Smooth muscle cell (in vitro differentiated cells): ENCODE results near the gene TRIM8. TPM values are rescaled to one million over a fixed set of nuclear protein-coding genes. Genes with fewer than 3 reads are reported as not detected.

Experiments
- DNase-seq: peaks from one replicate; lab custom pipeline; 2025; ENCODE audit not compliant: unreplicated experiment; lab: John Stamatoyannopoulos, UW
- H2AFZ ChIP-seq: fragments of 200-600 bp; sonication (generic); 2 replicates; pipeline ENCODE4 v1.6.0; 2016; ENCODE audit warnings: antibody characterized with exemption, low read depth, mild to moderate bottlenecking
- H3F3A ChIP-seq: fragments of 200-600 bp; sonication (generic); 2 replicates; pipeline ENCODE4 v1.6.0; 2017; ENCODE audit warnings: antibody characterized with exemption, low read depth
- H3K27ac ChIP-seq: fragments of 200-600 bp; sonication (generic); 2 replicates; pipeline ENCODE4 v1.5.1; 2016; ENCODE audit warnings: low read depth, mild to moderate bottlenecking
- H3K27me3 ChIP-seq: fragments of 200-600 bp; sonication (generic); 2 replicates; pipeline ENCODE4 v1.6.1; 2016; ENCODE audit warnings: low read depth, mild to moderate bottlenecking
- H3K36me3 ChIP-seq: fragments of 200-600 bp; sonication (generic); 2 replicates; pipeline ENCODE4 v1.5.1; 2016; ENCODE audit warnings: low read depth
- H3K4me1 ChIP-seq: fragments of 200-600 bp; sonication (generic); 2 replicates; pipeline ENCODE4 v1.5.1; 2016; ENCODE audit warnings: low read depth
- H3K4me2 ChIP-seq: fragments of 200-600 bp; sonication (generic); 2 replicates; pipeline ENCODE4 v1.6.0; 2016; ENCODE audit warnings: mild to moderate bottlenecking
- H3K4me3 ChIP-seq: fragments of 200-600 bp; sonication (generic); 2 replicates; pipeline ENCODE4 v1.5.1; 2016; ENCODE audit warnings: mild to moderate bottlenecking
- H3K79me2 ChIP-seq: fragments of 200-600 bp; sonication (generic); 2 replicates; pipeline ENCODE4 v1.6.0; 2016; ENCODE audit warnings: low read depth, mild to moderate bottlenecking
- H3K9ac ChIP-seq: fragments of 200-600 bp; sonication (generic); 2 replicates; pipeline ENCODE4 v1.6.0; 2016; ENCODE audit warnings: low read depth
- H3K9me3 ChIP-seq: fragments of 200-600 bp; sonication (generic); replicated peaks from 2 replicates; pipeline ENCODE4 v1.5.1; 2016; ENCODE audit warnings: low read depth
- H4K20me1 ChIP-seq: fragments of 200-600 bp; sonication (generic); 2 replicates; pipeline ENCODE4 v1.6.0; 2016; ENCODE audit warnings: low read depth
- CTCF ChIP-seq: fragments of 200-600 bp; sonication (generic); IDR thresholded peaks from 2 replicates; pipeline ENCODE4 v1.5.1; 2017; ENCODE audit warnings: borderline replicate concordance, mild to moderate bottlenecking, antibody characterized with exemption; ENCODE audit not compliant: insufficient read depth, poor library complexity, severe bottlenecking
- WGBS: methylation state at CpG from one replicate; pipeline ENCODE4 v1.1.7; 2016; ENCODE audit warnings: low lambda C conversion rate; 5-methylcytosine and 5-hydroxymethylcytosine counted together
- polyA plus RNA-seq: library from polyadenylated mRNA; unstranded; fragments of >200 nt; fragmentation: Nextera tagmentation; extraction: Ambion mirVana; gene quantifications from 2 replicates; pipeline ENCODE4 v1.2.1, GENCODE V29; 2016
- total RNA-seq: library from RNA; depleted of rRNA; stranded (reverse); fragments of >200 nt; gene quantifications from 2 replicates; pipeline ENCODE4 v1.2.3, GENCODE V29; 2014

TRIM8 gene
- total and polyA plus RNA-seq, 2 experiments from 2014 or later: 78.0 to 78.8 TPM

- H3K9me3 ChIP-seq: no peaks in the 10 kb centered on the region
- peak overlapping the region; percentile 55 for H3K9ac ChIP-seq
- H3K4me2 ChIP-seq: peak overlapping the region; percentile 80
- no peaks in the 10 kb centered on the region for H3K36me3 ChIP-seq
- TF ChIP-seq CTCF: no peak
- H3F3A ChIP-seq: peaks cover 32% of the 10 kb centered on the region
- DNase-seq: no peak
- peak overlapping the region; percentile 2 for H3K4me3 ChIP-seq
- peaks cover 60% of the 10 kb centered on the region for H3K4me1 ChIP-seq
- no peaks in the 10 kb centered on the region for H3K79me2 ChIP-seq
- H2AFZ ChIP-seq: no peak overlapping the region
- 64% methylated on average over 9 of the region's 9 CpGs for WGBS
- H3K27ac ChIP-seq: peak overlapping the region; percentile 94
- H3K27me3 ChIP-seq: no peaks in the 10 kb centered on the region
- no peaks in the 10 kb centered on the region for H4K20me1 ChIP-seq
Observed at GRCh38 chr10:102676534-102677315, 32.4 kb downstream of the TRIM8 start.

- peak overlapping the region; percentile 80 for H3K4me2 ChIP-seq
- peak overlapping the region; percentile 55 for H3K9ac ChIP-seq
- no peaks in the 10 kb centered on the region for H3K27me3 ChIP-seq
- DNase-seq: no peak
- peak overlapping the region; percentile 94 for H3K27ac ChIP-seq
- WGBS: 48% methylated on average over 9 of the region's 9 CpGs
- H2AFZ ChIP-seq: no peak overlapping the region
- peaks cover 32% of the 10 kb centered on the region for H3F3A ChIP-seq
- H3K79me2 ChIP-seq: no peaks in the 10 kb centered on the region
- H3K4me1 ChIP-seq: peaks cover 60% of the 10 kb centered on the region
- no peaks in the 10 kb centered on the region for H3K36me3 ChIP-seq
- no peaks in the 10 kb centered on the region for H4K20me1 ChIP-seq
- no peak overlapping the region for H3K4me3 ChIP-seq
- TF ChIP-seq CTCF: no peak
- H3K9me3 ChIP-seq: no peaks in the 10 kb centered on the region
Observed at GRCh38 chr10:102677331-102678067, 33.2 kb downstream of the TRIM8 start.

GRCh38 chr10:102678068-102678400 lies 33.8 kb downstream of the TRIM8 start:
- no peak for TF ChIP-seq CTCF
- no peaks in the 10 kb centered on the region for H3K9me3 ChIP-seq
- H4K20me1 ChIP-seq: no peaks in the 10 kb centered on the region
- H3K79me2 ChIP-seq: no peaks in the 10 kb centered on the region
- H3K27ac ChIP-seq: peak overlapping the region; percentile 94
- H3K4me3 ChIP-seq: no peak overlapping the region
- no peaks in the 10 kb centered on the region for H3K27me3 ChIP-seq
- peaks cover 60% of the 10 kb centered on the region for H3K4me1 ChIP-seq
- no peak for DNase-seq
- H3K9ac ChIP-seq: no peak overlapping the region
- 84% methylated on average over 9 of the region's 9 CpGs for WGBS
- peak overlapping the region; percentile 80 for H3K4me2 ChIP-seq
- H3F3A ChIP-seq: peaks cover 32% of the 10 kb centered on the region
- H2AFZ ChIP-seq: no peak overlapping the region
- H3K36me3 ChIP-seq: no peaks in the 10 kb centered on the region
